KMS-11 (cell line): ENCODE results near the gene PRICKLE2.

Source experiments
- H2AFZ ChIP-seq: fragments of 200-600 bp; sonication (generic); 2 replicates; pipeline ENCODE4 v1.6.1; 2016; ENCODE audit warnings: antibody characterized with exemption, mixed run types, low read depth
- H3K27ac ChIP-seq: fragments of 200-600 bp; sonication (generic); 2 replicates; pipeline ENCODE4 v1.6.1; 2016; ENCODE audit warnings: mild to moderate bottlenecking, mixed run types
- H3K27me3 ChIP-seq: fragments of 200-600 bp; sonication (generic); 2 replicates; pipeline ENCODE4 v1.6.1; 2017; ENCODE audit warnings: mild to moderate bottlenecking, low read depth, mixed run types, moderate library complexity; ENCODE audit not compliant: insufficient read depth
- H3K36me3 ChIP-seq: fragments of 200-600 bp; sonication (generic); 2 replicates; pipeline ENCODE4 v1.6.1; 2017; ENCODE audit warnings: mild to moderate bottlenecking, mixed run types; ENCODE audit not compliant: insufficient read depth
- H3K4me1 ChIP-seq: fragments of 200-600 bp; sonication (generic); 2 replicates; pipeline ENCODE4 v1.6.1; 2016; ENCODE audit warnings: mild to moderate bottlenecking, low read depth, mixed run types; ENCODE audit not compliant: poor library complexity, severe bottlenecking
- H3K4me2 ChIP-seq: fragments of 200-600 bp; sonication (generic); 2 replicates; pipeline ENCODE4 v1.7.0; 2016; ENCODE audit warnings: mild to moderate bottlenecking, mixed run types
- H3K4me3 ChIP-seq: fragments of 200-600 bp; sonication (generic); IDR thresholded peaks from 2 replicates; pipeline ENCODE4 v1.6.1; 2017; ENCODE audit warnings: low read depth, low read length, mixed read lengths; ENCODE audit not compliant: insufficient read depth
- H3K79me2 ChIP-seq: fragments of 200-600 bp; sonication (generic); 2 replicates; pipeline ENCODE4 v1.6.1; 2016; ENCODE audit warnings: low read depth, mixed run types; ENCODE audit not compliant: insufficient read depth
- H3K9ac ChIP-seq: fragments of 200-600 bp; sonication (generic); 2 replicates; pipeline ENCODE4 v1.6.1; 2016; ENCODE audit warnings: mild to moderate bottlenecking, mixed run types
- H4K20me1 ChIP-seq: fragments of 200-600 bp; sonication (generic); 2 replicates; pipeline ENCODE4 v1.6.1; 2016; ENCODE audit warnings: mild to moderate bottlenecking, mixed run types; ENCODE audit not compliant: insufficient read depth
- TF ChIP-seq, protein P1 (sequence below): fragments of 200-600 bp; sonication (generic); conservative IDR thresholded peaks from 2 replicates; pipeline ENCODE4 v1.6.1; 2017; ENCODE audit warnings: low read depth, mild to moderate bottlenecking, antibody characterized with exemption, low read length, moderate library complexity, mixed read lengths

Gene PRICKLE2

DNA sequence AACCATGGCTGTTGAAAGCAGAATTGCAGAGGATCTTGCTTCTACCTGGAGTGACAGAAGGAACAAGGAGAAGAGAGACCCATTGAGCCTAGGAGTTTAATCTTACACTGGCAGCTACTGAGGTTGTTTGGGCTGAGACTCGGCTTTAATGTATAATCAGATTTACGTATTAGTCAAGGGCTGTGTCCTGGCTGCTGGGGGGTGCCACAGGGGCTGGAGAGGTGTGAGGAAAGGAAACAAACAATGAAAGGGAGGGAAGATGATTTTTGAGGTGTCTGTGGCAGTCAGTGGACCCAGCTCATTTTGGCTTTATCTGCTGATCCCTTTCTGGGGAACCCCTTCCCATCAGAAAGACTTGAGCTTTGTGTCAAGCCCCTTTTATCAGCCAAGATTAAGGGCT lies 95.7 kb downstream of the PRICKLE2 start:
- Histone ChIP-seq H3K9ac (no peak overlapping the region), H3K27ac (no peak overlapping the region), H3K79me2 (no peaks in the 10 kb centered on the region), H3K4me1 (no peaks in the 10 kb centered on the region), H2AFZ (no peak overlapping the region), H3K4me3 (no peak overlapping the region), H3K4me2 (no peak overlapping the region), H4K20me1 (no peaks in the 10 kb centered on the region), H3K36me3 (no peaks in the 10 kb centered on the region), H3K27me3 (no peaks in the 10 kb centered on the region)
- TF ChIP-seq, protein P1, sequence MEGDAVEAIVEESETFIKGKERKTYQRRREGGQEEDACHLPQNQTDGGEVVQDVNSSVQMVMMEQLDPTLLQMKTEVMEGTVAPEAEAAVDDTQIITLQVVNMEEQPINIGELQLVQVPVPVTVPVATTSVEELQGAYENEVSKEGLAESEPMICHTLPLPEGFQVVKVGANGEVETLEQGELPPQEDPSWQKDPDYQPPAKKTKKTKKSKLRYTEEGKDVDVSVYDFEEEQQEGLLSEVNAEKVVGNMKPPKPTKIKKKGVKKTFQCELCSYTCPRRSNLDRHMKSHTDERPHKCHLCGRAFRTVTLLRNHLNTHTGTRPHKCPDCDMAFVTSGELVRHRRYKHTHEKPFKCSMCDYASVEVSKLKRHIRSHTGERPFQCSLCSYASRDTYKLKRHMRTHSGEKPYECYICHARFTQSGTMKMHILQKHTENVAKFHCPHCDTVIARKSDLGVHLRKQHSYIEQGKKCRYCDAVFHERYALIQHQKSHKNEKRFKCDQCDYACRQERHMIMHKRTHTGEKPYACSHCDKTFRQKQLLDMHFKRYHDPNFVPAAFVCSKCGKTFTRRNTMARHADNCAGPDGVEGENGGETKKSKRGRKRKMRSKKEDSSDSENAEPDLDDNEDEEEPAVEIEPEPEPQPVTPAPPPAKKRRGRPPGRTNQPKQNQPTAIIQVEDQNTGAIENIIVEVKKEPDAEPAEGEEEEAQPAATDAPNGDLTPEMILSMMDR, result no peak

DNA sequence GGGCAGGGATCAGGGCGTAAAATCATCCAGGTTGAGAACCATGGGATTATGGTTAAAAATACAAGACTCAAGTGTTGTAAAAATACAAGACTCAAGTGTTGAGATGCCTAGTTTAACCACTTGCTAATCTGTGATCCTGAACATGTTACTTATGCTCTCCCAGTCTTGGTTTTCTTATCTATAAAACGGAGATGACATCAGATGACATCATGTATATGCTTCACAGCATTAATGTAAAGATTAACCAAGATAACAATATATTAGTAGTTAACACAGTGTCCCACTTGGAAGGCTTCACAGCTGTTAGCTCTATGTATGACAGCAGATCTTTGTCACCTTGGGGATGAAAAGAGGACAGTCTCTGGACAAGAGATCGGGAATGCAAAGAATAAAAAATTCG lies 96.2 kb downstream of the PRICKLE2 start:
- H3K79me2 ChIP-seq, result no peaks in the 10 kb centered on the region
- H3K27ac ChIP-seq, result no peak overlapping the region
- TF ChIP-seq, protein P1, result no peak

DNA sequence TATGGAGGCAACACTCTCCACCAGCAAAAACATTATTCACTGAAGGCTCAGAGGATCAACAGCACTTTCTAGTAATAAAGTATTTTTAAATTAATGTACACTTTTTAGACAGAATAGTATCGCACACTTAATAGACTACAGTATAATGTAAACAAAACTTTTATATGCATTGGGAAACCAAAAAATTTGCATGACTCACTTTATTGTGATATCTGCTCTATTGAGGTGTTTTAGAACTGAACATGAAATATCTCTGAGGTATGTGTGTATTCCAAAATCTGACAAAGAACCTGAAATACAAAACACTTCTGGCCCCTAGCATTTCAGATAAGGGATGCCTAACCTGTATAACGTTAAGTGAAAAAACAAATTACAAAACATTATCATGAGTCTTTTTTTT lies 99.7 kb downstream of the PRICKLE2 start:
- no peak overlapping the region for H3K27ac ChIP-seq
- H3K79me2 ChIP-seq, result no peaks in the 10 kb centered on the region
- H2AFZ ChIP-seq, result no peak overlapping the region
- no peak overlapping the region for H3K4me3 ChIP-seq
- no peaks in the 10 kb centered on the region for H3K27me3 ChIP-seq
- no peaks in the 10 kb centered on the region for H3K4me1 ChIP-seq
- H3K4me2 ChIP-seq, result no peak overlapping the region
- H4K20me1 ChIP-seq, result no peaks in the 10 kb centered on the region
- TF ChIP-seq, protein P1, result no peak
- no peak overlapping the region for H3K9ac ChIP-seq
- H3K36me3 ChIP-seq, result no peaks in the 10 kb centered on the region

More for the DNA sequence above, 96.2 kb downstream of the PRICKLE2 start:
- Histone ChIP-seq H3K4me1 (no peaks in the 10 kb centered on the region), H4K20me1 (no peaks in the 10 kb centered on the region), H3K36me3 (no peaks in the 10 kb centered on the region), H3K27me3 (no peaks in the 10 kb centered on the region), H2AFZ (no peak overlapping the region), H3K4me3 (no peak overlapping the region), H3K4me2 (no peak overlapping the region), H3K9ac (no peak overlapping the region)

DNA sequence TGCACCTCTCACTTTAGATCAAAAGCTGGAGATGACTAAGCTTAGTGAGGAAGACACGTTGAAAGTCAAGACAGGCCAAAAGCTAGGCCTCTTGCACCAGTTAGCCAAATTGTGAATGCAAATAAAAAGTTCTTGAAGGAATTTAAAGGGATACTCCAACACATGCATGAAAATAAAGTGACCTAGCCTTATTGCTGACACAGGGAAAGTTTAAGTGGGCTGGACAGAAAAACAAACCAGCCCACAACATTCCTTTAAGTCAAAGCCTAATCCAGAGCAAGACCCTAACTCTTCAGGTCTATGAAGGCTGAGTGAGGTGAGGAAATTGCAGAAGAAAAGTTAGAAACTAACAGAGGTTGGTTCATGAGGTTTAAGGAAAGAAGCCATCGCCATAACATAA lies 101.3 kb downstream of the PRICKLE2 start:
- H3K79me2 ChIP-seq, result no peaks in the 10 kb centered on the region
- TF ChIP-seq, protein P1, result no peak

DNA sequence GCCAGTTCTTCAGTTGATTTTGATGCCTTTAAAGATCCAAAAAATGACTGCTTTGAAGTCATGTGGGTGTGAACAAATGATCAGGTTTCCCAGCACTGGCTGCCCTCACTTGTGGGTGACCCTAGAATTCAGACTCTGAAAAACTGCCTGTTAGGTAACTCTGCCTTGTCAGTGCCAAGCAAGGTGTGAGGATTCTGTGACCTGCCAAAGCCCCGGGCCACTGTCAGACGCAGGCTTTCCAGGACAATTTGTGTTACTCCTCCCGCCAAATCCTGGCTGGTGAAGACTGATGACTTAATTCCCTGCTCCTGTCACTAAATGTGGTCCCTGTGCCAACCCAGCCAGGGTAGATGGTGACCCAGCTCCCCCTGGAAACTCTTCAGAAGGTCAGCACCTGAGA lies 102.8 kb downstream of the PRICKLE2 start:
- H3K4me3 ChIP-seq, result no peak overlapping the region
- H3K4me2 ChIP-seq, result no peak overlapping the region
- no peaks in the 10 kb centered on the region for H3K79me2 ChIP-seq
- no peaks in the 10 kb centered on the region for H4K20me1 ChIP-seq
- H3K27ac ChIP-seq, result no peak overlapping the region
- no peak overlapping the region for H3K9ac ChIP-seq
- TF ChIP-seq, protein P1, result no peak
- no peaks in the 10 kb centered on the region for H3K4me1 ChIP-seq
- H3K36me3 ChIP-seq, result no peaks in the 10 kb centered on the region
- no peak overlapping the region for H2AFZ ChIP-seq
- no peaks in the 10 kb centered on the region for H3K27me3 ChIP-seq

More for the DNA sequence above, 101.3 kb downstream of the PRICKLE2 start:
- no peaks in the 10 kb centered on the region for H3K36me3 ChIP-seq
- no peak overlapping the region for H3K27ac ChIP-seq
- H3K9ac ChIP-seq, result no peak overlapping the region
- no peaks in the 10 kb centered on the region for H4K20me1 ChIP-seq
- no peak overlapping the region for H3K4me3 ChIP-seq
- H2AFZ ChIP-seq, result no peak overlapping the region
- no peaks in the 10 kb centered on the region for H3K27me3 ChIP-seq
- H3K4me2 ChIP-seq, result no peak overlapping the region
- no peaks in the 10 kb centered on the region for H3K4me1 ChIP-seq
